OCI-LY1 (cell line): ENCODE measurements around the gene TRAPPC2L.

Source experiments
- EZH2 ChIP-seq: fragments of 200-600 bp; sonication (generic), shearing (Covaris generic); IDR thresholded peaks from 2 replicates; pipeline ENCODE4 v1.8.0; 2017; ENCODE audit warnings: borderline replicate concordance, mixed run types, mild to moderate bottlenecking, antibody characterized with exemption, low read length, moderate library complexity, mixed read lengths
- TF ChIP-seq, protein P1 (sequence below): fragments of 200-600 bp; sonication (generic), shearing (Covaris generic); IDR thresholded peaks from 2 replicates; pipeline ENCODE4 v1.5.1; 2017; ENCODE audit warnings: mild to moderate bottlenecking, antibody characterized with exemption, low read length, moderate library complexity, mixed read lengths

- TF ChIP-seq, protein P1, sequence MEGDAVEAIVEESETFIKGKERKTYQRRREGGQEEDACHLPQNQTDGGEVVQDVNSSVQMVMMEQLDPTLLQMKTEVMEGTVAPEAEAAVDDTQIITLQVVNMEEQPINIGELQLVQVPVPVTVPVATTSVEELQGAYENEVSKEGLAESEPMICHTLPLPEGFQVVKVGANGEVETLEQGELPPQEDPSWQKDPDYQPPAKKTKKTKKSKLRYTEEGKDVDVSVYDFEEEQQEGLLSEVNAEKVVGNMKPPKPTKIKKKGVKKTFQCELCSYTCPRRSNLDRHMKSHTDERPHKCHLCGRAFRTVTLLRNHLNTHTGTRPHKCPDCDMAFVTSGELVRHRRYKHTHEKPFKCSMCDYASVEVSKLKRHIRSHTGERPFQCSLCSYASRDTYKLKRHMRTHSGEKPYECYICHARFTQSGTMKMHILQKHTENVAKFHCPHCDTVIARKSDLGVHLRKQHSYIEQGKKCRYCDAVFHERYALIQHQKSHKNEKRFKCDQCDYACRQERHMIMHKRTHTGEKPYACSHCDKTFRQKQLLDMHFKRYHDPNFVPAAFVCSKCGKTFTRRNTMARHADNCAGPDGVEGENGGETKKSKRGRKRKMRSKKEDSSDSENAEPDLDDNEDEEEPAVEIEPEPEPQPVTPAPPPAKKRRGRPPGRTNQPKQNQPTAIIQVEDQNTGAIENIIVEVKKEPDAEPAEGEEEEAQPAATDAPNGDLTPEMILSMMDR: no peak
- TF ChIP-seq EZH2: no peak
These were observed 29.5 kb downstream of the TRAPPC2L start for GRCh38 chr16:88886420-88886844.
